Suprapubic skin (tissue), 4 donors: ENCODE data around the gene SPATC1L. TPM values are rescaled to one million over a fixed set of nuclear protein-coding genes. Genes with fewer than 3 reads are reported as not detected.
A peak's percentile ranks its signal among the peaks of the same experiment; 100 is the strongest.
"Not testable (repeated sequence)": the region's sequence is repeated elsewhere in the genome, so short reads cannot be mapped to it uniquely, and the experiment has no call there.

Source experiments
- DNase-seq, 2 donors: peaks; one replicate each; pipeline ENCODE4 v3.0.0-alpha.2; 2019; ENCODE audit warnings: low spot score in 2 of 2
- H3K27ac ChIP-seq: fragments of 200-600 bp; sonication (generic); one replicate; pipeline ENCODE4 v1.5.1; 2019
- H3K27me3 ChIP-seq: fragments of 200-600 bp; sonication (generic); one replicate; pipeline ENCODE4 v1.5.1; 2019
- H3K36me3 ChIP-seq: fragments of 200-600 bp; sonication (generic); one replicate; pipeline ENCODE4 v1.5.1; 2019
- H3K4me1 ChIP-seq: fragments of 200-600 bp; sonication (generic); one replicate; pipeline ENCODE4 v1.5.1; 2019
- H3K4me3 ChIP-seq: fragments of 200-600 bp; sonication (generic); one replicate; pipeline ENCODE4 v1.5.1; 2019; ENCODE audit warnings: mild to moderate bottlenecking
- H3K9me3 ChIP-seq: fragments of 200-600 bp; sonication (generic); one replicate; pipeline ENCODE4 v1.5.1; 2019
- CTCF ChIP-seq, 2 donors: fragments of 200-600 bp in 1 of 2; fragments of 450-650 bp in 1 of 2; sonication (generic) in 1 of 2; IDR thresholded peaks; one replicate each; pipeline ENCODE4 v1.5.1; 2016 to 2019; ENCODE audit warnings: antibody characterized with exemption in 2 of 2, mild to moderate bottlenecking in 1 of 2, moderate library complexity in 1 of 2
- EP300 ChIP-seq: sonication (generic); formaldehyde crosslinking; IDR thresholded peaks from one replicate; pipeline ENCODE4 v1.6.1; 2017; ENCODE audit warnings: antibody characterized with exemption
- POLR2A ChIP-seq, 2 donors: fragments of 450-650 bp; IDR thresholded peaks; one replicate each; pipeline ENCODE4 v1.6.1; 2017; ENCODE audit warnings: antibody characterized with exemption in 2 of 2, mild to moderate bottlenecking in 2 of 2, moderate library complexity in 2 of 2
- POLR2AphosphoS5 ChIP-seq, 3 donors: sonication (generic); formaldehyde crosslinking; IDR thresholded peaks; one replicate each; pipeline ENCODE4 v1.6.1; 2017; ENCODE audit warnings: antibody characterized with exemption in 3 of 3
- WGBS: methylation state at CpG from one replicate; pipeline ENCODE4 v1.1.5; 2018; 5-methylcytosine and 5-hydroxymethylcytosine counted together
- total RNA-seq, 4 donors: library from RNA; depleted of rRNA; stranded (reverse); fragments of >200 nt; gene quantifications; one replicate each; pipeline ENCODE4 v1.1.0, GENCODE V29; 2016

Gene SPATC1L
- total RNA-seq, 4 donors from 2014 or later, result 2.5 to 15.0 (median 6.9) TPM

GRCh38 chr21:46180778-46181391 is 3.4 kb downstream of the SPATC1L start:
- Histone ChIP-seq H3K27ac (no peak overlapping the region), H3K4me1 (peaks cover 10% of the 10 kb centered on the region), H3K36me3 (no peaks in the 10 kb centered on the region), H3K9me3 (no peaks in the 10 kb centered on the region), H3K4me3 (no peak overlapping the region), H3K27me3 (no peaks in the 10 kb centered on the region)
- TF ChIP-seq EP300, result no peak
- no peak for TF ChIP-seq CTCF (IDR thresholded peaks at IDR 0.05)
- TF ChIP-seq POLR2A (IDR thresholded peaks at IDR 0.05), result no peak
- no peak for TF ChIP-seq POLR2AphosphoS5 (IDR thresholded peaks at IDR 0.05)
- peak; percentile 63 to 74 for DNase-seq
- WGBS, result 90% methylated on average over 17 of the region's 26 CpGs

GRCh38 chr21:46180079-46180722 is 4.1 kb downstream of the SPATC1L start:
- H3K4me1 ChIP-seq, result peaks cover 10% of the 10 kb centered on the region
- no peak overlapping the region for H3K4me3 ChIP-seq
- TF ChIP-seq CTCF (IDR thresholded peaks at IDR 0.05), result no peak
- H3K9me3 ChIP-seq, result no peaks in the 10 kb centered on the region
- H3K36me3 ChIP-seq, result no peaks in the 10 kb centered on the region
- DNase-seq, result peak; percentile 19 to 65
- 79% methylated on average over 24 of the region's 24 CpGs for WGBS
- no peaks in the 10 kb centered on the region for H3K27me3 ChIP-seq
- no peak overlapping the region for H3K27ac ChIP-seq

GRCh38 chr21:46179708-46180078 is 4.6 kb downstream of the SPATC1L start:
- Histone ChIP-seq H3K27ac (no peak overlapping the region), H3K36me3 (no peaks in the 10 kb centered on the region), H3K27me3 (no peaks in the 10 kb centered on the region), H3K9me3 (no peaks in the 10 kb centered on the region), H3K4me1 (peaks cover 10% of the 10 kb centered on the region), H3K4me3 (no peak overlapping the region)
- peak; percentile 31 to 58 for DNase-seq
- no peak for TF ChIP-seq CTCF (IDR thresholded peaks at IDR 0.05)
- no peak for TF ChIP-seq EP300
- no peak for TF ChIP-seq POLR2AphosphoS5 (IDR thresholded peaks at IDR 0.05)
- no peak for TF ChIP-seq POLR2A (IDR thresholded peaks at IDR 0.05)
- WGBS, result 93% methylated on average over 9 of the region's 17 CpGs

- no peak overlapping the region for H3K27ac ChIP-seq
- no peak for TF ChIP-seq EP300
- no peak for TF ChIP-seq POLR2AphosphoS5 (IDR thresholded peaks at IDR 0.05)
- TF ChIP-seq CTCF (IDR thresholded peaks at IDR 0.05), result no peak
- no peak for TF ChIP-seq POLR2A (IDR thresholded peaks at IDR 0.05)
- peak in 1 of 2 donors; percentile 38 for DNase-seq
- no peaks in the 10 kb centered on the region for H3K9me3 ChIP-seq
- peaks cover 9% of the 10 kb centered on the region for H3K4me1 ChIP-seq
- no peaks in the 10 kb centered on the region for H3K27me3 ChIP-seq
- H3K4me3 ChIP-seq, result no peak overlapping the region
- 94% methylated on average over 4 of the region's 4 CpGs for WGBS
- no peaks in the 10 kb centered on the region for H3K36me3 ChIP-seq
These were observed 5.3 kb downstream of the SPATC1L start for GRCh38 chr21:46178961-46179360.

GRCh38 chr21:46176443-46177129 is 7.7 kb downstream of the SPATC1L start:
- not testable (repeated sequence) for H3K36me3 ChIP-seq, DNase-seq, H3K4me1 ChIP-seq, H3K4me3 ChIP-seq, H3K27me3 ChIP-seq, H3K9me3 ChIP-seq, H3K27ac ChIP-seq
- 87% methylated on average over 3 of the region's 3 CpGs for WGBS
